Ovary (tissue), 9 donors: ENCODE results near the gene MYO5B. TPM values are rescaled to one million over a fixed set of nuclear protein-coding genes. Genes with fewer than 3 reads are reported as not detected.

Experiments
- DNase-seq, 5 donors: peaks; one replicate each; pipeline ENCODE4 v3.0.0-alpha.2; 2019 to 2020
- H3K27ac ChIP-seq, 2 donors: fragments of 200-600 bp; one replicate each; pipeline versions ENCODE4 v1.5.1 to v1.8.0; 2019 to 2022
- H3K27me3 ChIP-seq: fragments of 200-600 bp; one replicate; pipeline ENCODE4 v1.8.0; 2022
- H3K36me3 ChIP-seq: fragments of 200-600 bp; sonication (generic); one replicate; pipeline ENCODE4 v1.5.1; 2019
- H3K4me1 ChIP-seq: one replicate; pipeline ENCODE4 v1.8.1; 2013; ENCODE audit warnings: mild to moderate bottlenecking, moderate library complexity; ENCODE audit not compliant: insufficient read depth
- H3K4me3 ChIP-seq: fragments of 200-600 bp; sonication (generic); one replicate; pipeline ENCODE4 v1.5.1; 2017
- H3K9me3 ChIP-seq, 2 donors: fragments of 200-600 bp in 1 of 2; sonication (generic) in 1 of 2; one replicate each; pipeline versions ENCODE4 v1.5.1 to v1.8.1; 2013 to 2019; ENCODE audit warnings: mild to moderate bottlenecking in 1 of 2, moderate library complexity in 1 of 2
- CTCF ChIP-seq, 3 donors: fragments of 450-650 bp in 2 of 3; fragments of 200-600 bp in 1 of 3; IDR thresholded peaks; one replicate each; pipeline versions ENCODE4 v1.5.1 to v1.8.0; 2016 to 2022; ENCODE audit warnings: antibody characterized with exemption in 3 of 3, mild to moderate bottlenecking in 1 of 3
- EP300 ChIP-seq: sonication (generic); formaldehyde crosslinking; IDR thresholded peaks from one replicate; pipeline ENCODE4 v1.6.1; 2017; ENCODE audit warnings: antibody characterized with exemption
- POLR2A ChIP-seq: fragments of 450-650 bp; IDR thresholded peaks from one replicate; pipeline ENCODE4 v1.6.1; 2017; ENCODE audit warnings: antibody characterized with exemption, mild to moderate bottlenecking, moderate library complexity
- WGBS, 3 donors: extraction: QIAGEN DNeasy Blood & Tissue Kit in 1 of 3; methylation state at CpG; one replicate each; pipeline versions ENCODE4 v1.1.5 to v1.1.7; 2013 to 2017; 5-methylcytosine and 5-hydroxymethylcytosine counted together
- intact Hi-C, 4 donors: fragments of 100-400 bp; cut with DNase I; formaldehyde crosslinking; loops; one replicate each; pipeline versions ENCODE4 v1.11.0 to v1.15.1; 2022 to 2023
- polyA plus RNA-seq, 2 donors: library from polyadenylated mRNA; stranded (reverse); fragments of 200-250 nt in 1 of 2; fragments of 350-450 nt in 1 of 2; fragmentation: Illumina TruSeq in 1 of 2; extraction: RNeasy Lipid Tissue Mini Kit (QIAGEN cat#74804) in 1 of 2; gene quantifications; one replicate each; pipeline ENCODE4 v1.2.3, GENCODE V29; 2013 to 2014
- total RNA-seq, 7 donors: library from RNA; depleted of rRNA in 2 of 7; stranded (reverse); fragments of >200 nt in 2 of 7; fragmentation: NEBNext Ultra II Directional in 3 of 7; extraction: Animal tissue kit (Norgen Biotek cat#: 25700) in 3 of 7; gene quantifications; one replicate each; pipeline versions ENCODE4 v1.1.0 to v1.2.4, GENCODE V29; 2016 to 2023
- donor health status: DM: no; HTN: no; CAD: no; lungs with moderate emphysema.
- donor health status: DM: no; HTN: no; CAD: no.
- donor health status: Bipolar disorder and iron deficiency.
- donor health status: DM: yes; HTN: yes; CAD: no.
- donor health status: DM: no; HTN: no; CAD: no.
- donor health status: DM: yes; HTN: yes; CAD: no.

MYO5B gene
- total and polyA plus RNA-seq, 9 donors: 0.25 to 25.5 (median 1.5) TPM

- no peaks in the 10 kb centered on the region for H3K4me1 ChIP-seq
- WGBS, 3 donors: 81 to 91% (median 85%) methylated on average over 4 of the region's 4 CpGs
- H3K27me3 ChIP-seq: no peaks in the 10 kb centered on the region
- no peaks in the 10 kb centered on the region for H3K9me3 ChIP-seq
- TF ChIP-seq POLR2A: no peak
- no peak for TF ChIP-seq EP300
- no peak for TF ChIP-seq CTCF (IDR thresholded peaks at IDR 0.05)
- no peaks in the 10 kb centered on the region for H3K36me3 ChIP-seq
- H3K4me3 ChIP-seq: no peak overlapping the region
- H3K27ac ChIP-seq: no peak overlapping the region
- intact Hi-C loops: no loop called here
- no peak for DNase-seq
These were observed 67.3 kb downstream of the MYO5B start for GRCh38 chr18:50127516-50128210.

DNA sequence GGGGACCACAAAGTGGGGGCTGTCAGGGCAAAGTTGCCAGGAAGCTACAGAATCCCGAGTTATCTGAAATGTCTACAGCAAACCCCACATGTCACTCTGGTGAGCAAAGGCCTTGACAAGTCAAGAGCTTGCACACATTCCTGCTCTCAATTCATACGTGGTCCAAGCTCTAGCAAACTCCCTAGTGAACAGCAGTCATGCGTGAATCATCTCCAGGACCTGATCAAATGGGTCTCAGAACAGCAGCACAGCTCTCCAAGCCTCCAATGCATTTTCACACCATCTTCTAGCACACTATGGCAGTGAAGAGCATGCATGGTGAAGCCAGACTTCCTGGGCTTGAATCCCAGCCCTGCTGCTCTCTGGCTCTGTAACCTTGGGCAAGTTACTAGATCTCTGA, 68.5 kb downstream of the MYO5B start:
- intact Hi-C loops: no loop called here

DNA sequence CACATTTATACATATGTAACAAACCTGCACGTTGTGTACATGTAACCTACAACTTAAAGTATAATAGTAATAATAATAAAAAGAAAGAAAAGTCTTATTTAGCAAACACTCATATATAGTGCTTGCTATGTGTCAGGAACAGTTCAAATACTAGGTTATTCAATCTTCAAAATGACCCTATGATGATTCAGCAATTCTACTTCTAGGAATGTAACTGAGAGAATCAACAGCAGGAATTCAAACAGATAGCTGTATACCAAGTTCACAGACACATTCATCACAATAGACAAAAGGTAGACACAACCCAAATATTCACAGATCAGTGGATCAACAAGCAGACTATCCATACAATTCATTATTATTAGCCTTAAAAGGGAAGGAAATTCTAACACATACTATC, 69.5 kb downstream of the MYO5B start:
- 66 to 92% (median 78%) methylated on average over 1 of the region's 1 CpG for WGBS, 3 donors
- intact Hi-C loops: no loop called here

More for the DNA sequence above, 68.5 kb downstream of the MYO5B start:
- Histone ChIP-seq H3K4me1 (no peaks in the 10 kb centered on the region), H3K27me3 (no peaks in the 10 kb centered on the region), H3K27ac (no peak overlapping the region), H3K4me3 (no peak overlapping the region), H3K36me3 (no peaks in the 10 kb centered on the region), H3K9me3 (no peaks in the 10 kb centered on the region)
- no peak for TF ChIP-seq EP300
- no peak for TF ChIP-seq POLR2A
- no peak for TF ChIP-seq CTCF (IDR thresholded peaks at IDR 0.05)
- WGBS, 3 donors: 39 to 55% (median 44%) methylated on average over 3 of the region's 3 CpGs
- no peak for DNase-seq

GRCh38 chr18:50119296-50119695, 75.7 kb downstream of the MYO5B start:
- no peak for DNase-seq
- no peak overlapping the region for H3K4me3 ChIP-seq
- WGBS, 3 donors: 6 to 11% (median 6%) methylated on average over 5 of the region's 5 CpGs

More for the DNA sequence above, 69.5 kb downstream of the MYO5B start:
- TF ChIP-seq POLR2A (no peak), CTCF (IDR thresholded peaks at IDR 0.05) (no peak), EP300 (no peak)
- Histone ChIP-seq H3K4me1 (no peaks in the 10 kb centered on the region), H3K27me3 (no peaks in the 10 kb centered on the region), H3K9me3 (no peaks in the 10 kb centered on the region), H3K4me3 (no peak overlapping the region), H3K36me3 (no peaks in the 10 kb centered on the region), H3K27ac (no peak overlapping the region)
- DNase-seq: no peak

More at GRCh38 chr18:50119296-50119695, 75.7 kb downstream of the MYO5B start:
- Histone ChIP-seq H3K4me1 (no peaks in the 10 kb centered on the region), H3K9me3 (no peaks in the 10 kb centered on the region), H3K36me3 (no peaks in the 10 kb centered on the region), H3K27me3 (no peaks in the 10 kb centered on the region), H3K27ac (no peak overlapping the region)
- intact Hi-C loops: no loop called here
- TF ChIP-seq POLR2A (no peak), CTCF (IDR thresholded peaks at IDR 0.05) (no peak), EP300 (no peak)
